ENCODE results near the gene GPR21.

Gene GPR21

GRCh38 chr9:123069010-123069481 is 35.6 kb downstream of the GPR21 start:
- no peak overlapping the region for H3K4me3 ChIP-seq (replicated peaks; ENCODE audit: insufficient read depth, low read length)
- H3K27me3 ChIP-seq (ENCODE audit: insufficient read depth, poor library complexity, severe bottlenecking) = no peaks in the 10 kb centered on the region
- H3K27ac ChIP-seq (replicated peaks) = no peak overlapping the region
- TF ChIP-seq GABPA (IDR thresholded peaks at IDR 0.05; ENCODE audit: low read depth) = no peak
- no peak for TF ChIP-seq POLR2AphosphoS5 (IDR thresholded peaks at IDR 0.05; ENCODE audit: low read depth)
- TF ChIP-seq REST (IDR thresholded peaks at IDR 0.05; ENCODE audit: insufficient replicate concordance, low read depth) = no peak
- TF ChIP-seq CTCF (IDR thresholded peaks at IDR 0.05; ENCODE audit: insufficient read depth, low read length) = no peak
- no peak for TF ChIP-seq SPI1 (IDR thresholded peaks at IDR 0.05; ENCODE audit: borderline replicate concordance, low read depth)
- DNase-seq (ENCODE audit: low read depth in 1 of 2, low spot score in 1 of 2) = no peak

- H3K4me3 ChIP-seq (replicated peaks; ENCODE audit: insufficient read depth, low read length) = no peak overlapping the region
- TF ChIP-seq POLR2AphosphoS5 (IDR thresholded peaks at IDR 0.05; ENCODE audit: low read depth) (no peak), SPI1 (IDR thresholded peaks at IDR 0.05; ENCODE audit: borderline replicate concordance, low read depth) (no peak), REST (IDR thresholded peaks at IDR 0.05; ENCODE audit: insufficient replicate concordance, low read depth) (no peak), GABPA (IDR thresholded peaks at IDR 0.05; ENCODE audit: low read depth) (no peak), CTCF (IDR thresholded peaks at IDR 0.05; ENCODE audit: insufficient read depth, low read length) (no peak)
- DNase-seq (ENCODE audit: low read depth in 1 of 2, low spot score in 1 of 2) = no peak
- H3K27ac ChIP-seq (replicated peaks) = no peak overlapping the region
- H3K27me3 ChIP-seq (ENCODE audit: insufficient read depth, poor library complexity, severe bottlenecking) = no peaks in the 10 kb centered on the region
Observed at GRCh38 chr9:123070198-123070597, 36.7 kb downstream of the GPR21 start.

- TF ChIP-seq REST (IDR thresholded peaks at IDR 0.05; ENCODE audit: insufficient replicate concordance, low read depth) (no peak), GABPA (IDR thresholded peaks at IDR 0.05; ENCODE audit: low read depth) (no peak), POLR2AphosphoS5 (IDR thresholded peaks at IDR 0.05; ENCODE audit: low read depth) (no peak), SPI1 (IDR thresholded peaks at IDR 0.05; ENCODE audit: borderline replicate concordance, low read depth) (no peak), CTCF (IDR thresholded peaks at IDR 0.05; ENCODE audit: insufficient read depth, low read length) (no peak)
- DNase-seq (ENCODE audit: low read depth in 1 of 2, low spot score in 1 of 2) = no peak
- Histone ChIP-seq H3K27ac (replicated peaks) (no peak overlapping the region), H3K4me3 (replicated peaks; ENCODE audit: insufficient read depth, low read length) (no peak overlapping the region), H3K27me3 (ENCODE audit: insufficient read depth, poor library complexity, severe bottlenecking) (no peaks in the 10 kb centered on the region)
Observed at GRCh38 chr9:123072407-123072995, 39.0 kb downstream of the GPR21 start.
